ENCODE results near the gene BSG. TPM values are rescaled to one million over a fixed set of nuclear protein-coding genes. Genes with fewer than 3 reads are reported as not detected.

The BSG gene
- total and polyA plus RNA-seq, 9 of the 15 experiments (the other 6 are each of a cell fraction or from before 2014, with no cell fraction given), result 4.6 to 495 (median 187) TPM

GRCh38 chr19:570937-571565 is 1.3 kb upstream of the BSG start (continued):
- TF ChIP-seq ZBTB8A (IDR thresholded peaks at IDR 0.05; ENCODE audit: partially characterized antibody) (no peak), E2F6 (IDR thresholded peaks at IDR 0.05; ENCODE audit: borderline replicate concordance in 1 of 2, extremely low read depth in 1 of 2, insufficient read depth in 1 of 2, insufficient read length in 1 of 2, low read depth in 1 of 2, low read length in 1 of 2, poor library complexity in 1 of 2, severe bottlenecking in 1 of 2) (peak; percentile 75 to 84), ZNF518B (CRISPR knock-in tag; IDR thresholded peaks at IDR 0.05) (no peak), SP1 (CRISPR knock-in tag; IDR thresholded peaks at IDR 0.05) (0 out of 2 replicates have a peak, but pooled peaks have one; percentile 67), HMG20B (CRISPR knock-in tag; IDR thresholded peaks at IDR 0.05) (no peak), POLR2A (conservative IDR thresholded peaks at IDR 0.05) (peak; percentile 70), ZNF146 (CRISPR knock-in tag; IDR thresholded peaks at IDR 0.05; ENCODE audit: unreplicated experiment) (no peak), KLF1 (tag; IDR thresholded peaks at IDR 0.05) (no peak), NFE2L1 (tag; IDR thresholded peaks at IDR 0.05; ENCODE audit: borderline replicate concordance, low read depth) (no peak), TSHZ1 (CRISPR knock-in tag; IDR thresholded peaks at IDR 0.05) (no peak), ARID2 (IDR thresholded peaks at IDR 0.05) (0 out of 2 replicates have a peak, but pooled peaks have one; percentile 10), KLF10 (CRISPR knock-in tag; IDR thresholded peaks at IDR 0.05) (no peak), HDGF (IDR thresholded peaks at IDR 0.05) (0 out of 2 replicates have a peak, but pooled peaks have one; percentile 62), GATAD2B (IDR thresholded peaks at IDR 0.05; ENCODE audit: borderline replicate concordance) (no peak), SETDB1 (IDR thresholded peaks at IDR 0.05; ENCODE audit: low read length) (no peak)
- TF ChIP-seq, protein P1, sequence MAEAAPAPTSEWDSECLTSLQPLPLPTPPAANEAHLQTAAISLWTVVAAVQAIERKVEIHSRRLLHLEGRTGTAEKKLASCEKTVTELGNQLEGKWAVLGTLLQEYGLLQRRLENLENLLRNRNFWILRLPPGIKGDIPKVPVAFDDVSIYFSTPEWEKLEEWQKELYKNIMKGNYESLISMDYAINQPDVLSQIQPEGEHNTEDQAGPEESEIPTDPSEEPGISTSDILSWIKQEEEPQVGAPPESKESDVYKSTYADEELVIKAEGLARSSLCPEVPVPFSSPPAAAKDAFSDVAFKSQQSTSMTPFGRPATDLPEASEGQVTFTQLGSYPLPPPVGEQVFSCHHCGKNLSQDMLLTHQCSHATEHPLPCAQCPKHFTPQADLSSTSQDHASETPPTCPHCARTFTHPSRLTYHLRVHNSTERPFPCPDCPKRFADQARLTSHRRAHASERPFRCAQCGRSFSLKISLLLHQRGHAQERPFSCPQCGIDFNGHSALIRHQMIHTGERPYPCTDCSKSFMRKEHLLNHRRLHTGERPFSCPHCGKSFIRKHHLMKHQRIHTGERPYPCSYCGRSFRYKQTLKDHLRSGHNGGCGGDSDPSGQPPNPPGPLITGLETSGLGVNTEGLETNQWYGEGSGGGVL (CRISPR knock-in tag; IDR thresholded peaks at IDR 0.05), result no peak
- TF ChIP-seq, protein P2, sequence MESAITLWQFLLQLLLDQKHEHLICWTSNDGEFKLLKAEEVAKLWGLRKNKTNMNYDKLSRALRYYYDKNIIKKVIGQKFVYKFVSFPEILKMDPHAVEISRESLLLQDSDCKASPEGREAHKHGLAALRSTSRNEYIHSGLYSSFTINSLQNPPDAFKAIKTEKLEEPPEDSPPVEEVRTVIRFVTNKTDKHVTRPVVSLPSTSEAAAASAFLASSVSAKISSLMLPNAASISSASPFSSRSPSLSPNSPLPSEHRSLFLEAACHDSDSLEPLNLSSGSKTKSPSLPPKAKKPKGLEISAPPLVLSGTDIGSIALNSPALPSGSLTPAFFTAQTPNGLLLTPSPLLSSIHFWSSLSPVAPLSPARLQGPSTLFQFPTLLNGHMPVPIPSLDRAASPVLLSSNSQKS (CRISPR knock-in tag; IDR thresholded peaks at IDR 0.05), result no peak
